Prostate gland (tissue), 2 donors: Measurements from ENCODE around the gene BAIAP3. TPM values are rescaled to one million over a fixed set of nuclear protein-coding genes. Genes with fewer than 3 reads are reported as not detected.
A peak's percentile ranks its signal among the peaks of the same experiment; 100 is the strongest.

Experiments used
- DNase-seq: peaks from one replicate; pipeline ENCODE4 v3.0.0-alpha.2; 2019; ENCODE audit warnings: low spot score
- H3K27ac ChIP-seq, 2 donors: fragments of 200-600 bp; sonication (generic); 2 replicates each; pipeline ENCODE4 v1.5.1; 2017 to 2019
- H3K27me3 ChIP-seq: fragments of 200-600 bp; sonication (generic); replicated peaks from 2 replicates; pipeline ENCODE4 v1.5.1; 2019; ENCODE audit not compliant: insufficient read depth
- H3K36me3 ChIP-seq, 2 donors: fragments of 200-600 bp; sonication (generic); 1 replicate in 1 of 2; 2 replicates in 1 of 2; pipeline versions ENCODE4 v1.5.1 to v1.8.1; 2017 to 2019
- H3K4me1 ChIP-seq: fragments of 200-600 bp; sonication (generic); replicated peaks from 2 replicates; pipeline ENCODE4 v1.5.1; 2019
- H3K4me3 ChIP-seq, 2 donors: fragments of 200-600 bp; sonication (generic); 2 replicates each; pipeline ENCODE4 v1.5.1; 2017 to 2019
- H3K9me3 ChIP-seq: fragments of 200-600 bp; sonication (generic); 2 replicates; pipeline ENCODE4 v1.5.1; 2017
- CTCF ChIP-seq, 4 experiments: fragments of 200-600 bp in 2 of 4; fragments of 450-650 bp in 2 of 4; sonication (generic) in 2 of 4; IDR thresholded peaks; 1 replicate in 3 of 4; 2 replicates in 1 of 4; pipeline ENCODE4 v1.5.1; 2016 to 2019; ENCODE audit warnings: antibody characterized with exemption in 4 of 4, mild to moderate bottlenecking in 2 of 4, moderate library complexity in 2 of 4
- POLR2A ChIP-seq: fragments of 450-650 bp; IDR thresholded peaks from one replicate; pipeline ENCODE4 v1.6.1; 2016; ENCODE audit warnings: antibody characterized with exemption, mild to moderate bottlenecking
- POLR2AphosphoS5 ChIP-seq: sonication (generic); formaldehyde crosslinking; IDR thresholded peaks from one replicate; pipeline ENCODE4 v1.6.1; 2017; ENCODE audit warnings: antibody characterized with exemption
- WGBS: methylation state at CpG from one replicate; pipeline ENCODE4 v1.1.5; 2018; 5-methylcytosine and 5-hydroxymethylcytosine counted together
- intact Hi-C: fragments of 100-400 bp; cut with DNase I; formaldehyde crosslinking; loops from one replicate; pipeline ENCODE4 v1.14.2; 2022
- total RNA-seq, 2 donors: library from RNA; depleted of rRNA; stranded (reverse); fragments of >200 nt; gene quantifications; one replicate each; pipeline ENCODE4 v1.1.0, GENCODE V29; 2016

BAIAP3 gene
- total RNA-seq, 2 donors from 2014 or later: 12.1 to 41.6 TPM

- 13% methylated on average over 30 of the region's 31 CpGs for WGBS
- peak overlapping the region; percentile 39 to 54 for H3K4me3 ChIP-seq
- no peaks in the 10 kb centered on the region for H3K27me3 ChIP-seq
- intact Hi-C loops: no loop called here
- TF ChIP-seq POLR2A (no peak), CTCF (IDR thresholded peaks at IDR 0.05) (no peak), POLR2AphosphoS5 (peak; percentile 15)
- peak; percentile 42 for DNase-seq
- H3K36me3 ChIP-seq: no peaks in the 10 kb centered on the region
- H3K27ac ChIP-seq: peak overlapping the region in 1 of 2 donors; percentile 53
- H3K4me1 ChIP-seq: no peaks in the 10 kb centered on the region
- H3K9me3 ChIP-seq: no peaks in the 10 kb centered on the region
Measured at GRCh38 chr16:1378804-1379303, 45.4 kb downstream of the BAIAP3 start.

- no peak for TF ChIP-seq CTCF (IDR thresholded peaks at IDR 0.05)
- no peak for TF ChIP-seq POLR2AphosphoS5
- no peak for TF ChIP-seq POLR2A
- no peaks in the 10 kb centered on the region for H3K36me3 ChIP-seq
- intact Hi-C loops: no loop called here
- peak overlapping the region; percentile 39 to 54 for H3K4me3 ChIP-seq
- no peaks in the 10 kb centered on the region for H3K27me3 ChIP-seq
- DNase-seq: peak; percentile 55
- no peaks in the 10 kb centered on the region for H3K4me1 ChIP-seq
- no peaks in the 10 kb centered on the region for H3K9me3 ChIP-seq
- 5% methylated on average over 44 of the region's 95 CpGs for WGBS
- H3K27ac ChIP-seq: peak overlapping the region in 1 of 2 donors; percentile 53
Measured at GRCh38 chr16:1379304-1380076, 46.0 kb downstream of the BAIAP3 start.

- Histone ChIP-seq H3K4me3 (peak overlapping the region in 1 of 2 donors; percentile 54), H3K36me3 (no peaks in the 10 kb centered on the region), H3K4me1 (no peaks in the 10 kb centered on the region), H3K9me3 (no peaks in the 10 kb centered on the region), H3K27ac (no peak overlapping the region), H3K27me3 (no peaks in the 10 kb centered on the region)
- 78% methylated on average over 10 of the region's 10 CpGs for WGBS
- DNase-seq: no peak
- intact Hi-C loops: no loop called here
- TF ChIP-seq CTCF (IDR thresholded peaks at IDR 0.05) (no peak), POLR2AphosphoS5 (no peak), POLR2A (no peak)
Measured at GRCh38 chr16:1380195-1380594, 46.8 kb downstream of the BAIAP3 start.

- 86% methylated on average over 7 of the region's 9 CpGs for WGBS
- Histone ChIP-seq H3K9me3 (no peaks in the 10 kb centered on the region), H3K4me1 (no peaks in the 10 kb centered on the region), H3K27me3 (no peaks in the 10 kb centered on the region), H3K36me3 (no peaks in the 10 kb centered on the region), H3K4me3 (no peak overlapping the region), H3K27ac (no peak overlapping the region)
- intact Hi-C loops: no loop called here
- TF ChIP-seq CTCF (IDR thresholded peaks at IDR 0.05) (no peak), POLR2AphosphoS5 (no peak), POLR2A (no peak)
- no peak for DNase-seq
Measured at GRCh38 chr16:1381612-1382406, 48.4 kb downstream of the BAIAP3 start.
